K562 (cell line): Measurements from ENCODE around the gene PTPN18. TPM values are rescaled to one million over a fixed set of nuclear protein-coding genes. Genes with fewer than 3 reads are reported as not detected.

Source experiments
- CBFB ChIP-seq: sonication (generic); formaldehyde crosslinking; IDR thresholded peaks from 2 replicates; pipeline ENCODE4 v1.4.0; 2020; ENCODE audit warnings: mild to moderate bottlenecking, missing genetic modification reagents
- CREB1 ChIP-seq, 2 experiments: sonication (generic) in 1 of 2; formaldehyde crosslinking in 1 of 2; IDR thresholded peaks; 2 replicates each; pipeline versions ENCODE4 v1.6.1 to v1.8.0; 2012 to 2022; ENCODE audit warnings: inconsistent platforms in 1 of 2, mild to moderate bottlenecking in 1 of 2, missing genetic modification reagents in 1 of 2, moderate library complexity in 1 of 2
- EP400 ChIP-seq: fragments of 450-650 bp; IDR thresholded peaks from 2 replicates; pipeline ENCODE4 v1.6.1; 2017; ENCODE audit warnings: antibody characterized with exemption, mild to moderate bottlenecking, moderate library complexity
- FOXM1 ChIP-seq, 2 experiments: fragments of 450-650 bp in 1 of 2; sonication (generic) in 1 of 2; formaldehyde crosslinking in 1 of 2; IDR thresholded peaks; 2 replicates each; pipeline versions ENCODE4 v1.6.1 to v1.9.0; 2017 to 2022; ENCODE audit warnings: low read depth in 2 of 2, mild to moderate bottlenecking in 2 of 2, missing genetic modification reagents in 1 of 2, moderate library complexity in 1 of 2
- GATA2 ChIP-seq: sonication (generic); formaldehyde crosslinking; IDR thresholded peaks from 2 replicates; pipeline ENCODE4 v1.4.0; 2020; ENCODE audit warnings: mild to moderate bottlenecking, missing genetic modification reagents
- ILF3 ChIP-seq: fragments of 450-650 bp; IDR thresholded peaks from 2 replicates; pipeline ENCODE4 v1.6.1; 2018; ENCODE audit warnings: antibody characterized with exemption, mild to moderate bottlenecking, moderate library complexity, borderline replicate concordance
- JUNB ChIP-seq: fragments of 450-650 bp; formaldehyde crosslinking; conservative IDR thresholded peaks from 2 replicates; pipeline ENCODE4 v1.4.0; 2020; ENCODE audit warnings: mild to moderate bottlenecking
- MAFF ChIP-seq: IDR thresholded peaks from 2 replicates; pipeline ENCODE4 v1.6.1; 2012; ENCODE audit warnings: low read length, improper control_type of control experiment
- NRF1 ChIP-seq, 2 experiments: fragments of 450-650 bp; IDR thresholded peaks in 1 of 2; conservative IDR thresholded peaks in 1 of 2; 2 replicates each; pipeline ENCODE4 v1.6.1; 2014; ENCODE audit warnings: mild to moderate bottlenecking in 2 of 2
- POLR2G ChIP-seq: fragments of 200-400 bp; formaldehyde crosslinking; IDR thresholded peaks from 2 replicates; pipeline ENCODE4 v1.6.1; 2017; ENCODE audit warnings: low read depth, mild to moderate bottlenecking, antibody characterized with exemption, low read length, moderate library complexity
- RB1 ChIP-seq: fragments of 450-650 bp; IDR thresholded peaks from 2 replicates; pipeline ENCODE4 v1.6.1; 2017; ENCODE audit warnings: low read depth, mild to moderate bottlenecking
- RFX7 ChIP-seq: fragments of 250-450 bp; sonication (Bioruptor Pico); IDR thresholded peaks from 2 replicates; pipeline ENCODE4 v1.5.1; 2021; ENCODE audit warnings: mild to moderate bottlenecking
- TAL1 ChIP-seq: fragments of 450-650 bp; IDR thresholded peaks from 2 replicates; pipeline ENCODE4 v1.6.1; 2016; ENCODE audit warnings: mild to moderate bottlenecking
- TBL1XR1 ChIP-seq, 2 experiments: IDR thresholded peaks; 2 replicates each; pipeline ENCODE4 v1.6.1; 2012; ENCODE audit warnings: improper control_type of control experiment in 2 of 2, low read length in 2 of 2, mild to moderate bottlenecking in 1 of 2
- TBP ChIP-seq: optimal IDR thresholded peaks from 2 replicates; pipeline ENCODE3; 2011; ENCODE audit warnings: low read depth, low read length, improper control_type of control experiment
- ZBTB5 ChIP-seq: fragments of 450-650 bp; IDR thresholded peaks from 2 replicates; pipeline ENCODE4 v1.6.1; 2017; ENCODE audit warnings: antibody characterized with exemption
- ZBTB7A ChIP-seq: IDR thresholded peaks from 2 replicates; pipeline ENCODE4 v1.6.1; 2011; ENCODE audit warnings: low read depth, mild to moderate bottlenecking, low read length, moderate library complexity, borderline replicate concordance; ENCODE audit not compliant: control insufficient read depth
- ZNF239 ChIP-seq: fragments of 250-450 bp; sonication (Bioruptor Pico); IDR thresholded peaks from 2 replicates; pipeline ENCODE4 v1.4.0; 2020; ENCODE audit warnings: mild to moderate bottlenecking
- ZNF707 ChIP-seq: fragments of 250-450 bp; sonication (Bioruptor Pico); conservative IDR thresholded peaks from 2 replicates; pipeline ENCODE4 v1.8.0; 2022; ENCODE audit warnings: inconsistent platforms, mild to moderate bottlenecking, moderate library complexity
- ZNF76 ChIP-seq: fragments of 250-450 bp; sonication (Bioruptor Pico); IDR thresholded peaks from 2 replicates; pipeline ENCODE4 v1.4.0; 2020; ENCODE audit warnings: mild to moderate bottlenecking, moderate library complexity, borderline replicate concordance
- ZNF780A ChIP-seq: fragments of 250-450 bp; sonication (Bioruptor Pico); IDR thresholded peaks from 2 replicates; pipeline ENCODE4 v1.5.0; 2021; ENCODE audit warnings: mild to moderate bottlenecking
- polyA plus RNA-seq, 8 experiments: library from polyadenylated mRNA; depleted of rRNA in 4 of 8; stranded (reverse) in 5 of 8; unstranded in 3 of 8; fragments of >200 nt; fragmentation: Nextera tagmentation in 2 of 8; fragmentation: Illumina TruSeq in 1 of 8; extraction: Ambion mirVana in 2 of 8; extraction: Trizol in 1 of 8; gene quantifications; 2 replicates each; pipeline versions ENCODE4 v1.2.1 to v1.2.3, GENCODE V29; 2011 to 2014; ENCODE audit warnings: inconsistent platforms in 1 of 8, missing spikeins in 1 of 8
- total RNA-seq, 7 experiments: library from RNA; depleted of rRNA in 6 of 7; stranded (reverse); fragments of >200 nt in 6 of 7; fragmentation: Illumina TruSeq in 2 of 7; extraction: Trizol in 2 of 7; gene quantifications; 2 replicates each; pipeline versions ENCODE4 v1.2.1 to v1.2.3, GENCODE V29; 2011 to 2021; ENCODE audit warnings: low replicate concordance in 1 of 7
- TF ChIP-seq, protein P1 (sequence below): sonication (generic); formaldehyde crosslinking; IDR thresholded peaks from 2 replicates; pipeline ENCODE4 v1.8.0; 2023; ENCODE audit warnings: mild to moderate bottlenecking, missing genetic modification reagents
- TF ChIP-seq, protein P2 (sequence below): sonication (generic); formaldehyde crosslinking; IDR thresholded peaks from 2 replicates; pipeline ENCODE4 v1.5.0; 2020; ENCODE audit warnings: missing genetic modification reagents

Gene PTPN18
- total and polyA plus RNA-seq, 9 of the 15 experiments (the other 6 are each of a cell fraction or from before 2014, with no cell fraction given), result 11.6 to 90.7 (median 49.6) TPM

- TF ChIP-seq ZBTB5 (no peak), CREB1 (IDR thresholded peaks at IDR 0.05) (peak; percentile 80), CREB1 (CRISPR knock-in tag; IDR thresholded peaks at IDR 0.05) (peak; percentile 42; the same call in 1 of the 2 replicates), ZNF780A (CRISPR knock-in tag) (no peak), ZBTB7A (peak; percentile 55; the same call in 1 of the 2 replicates), RB1 (no peak), ZNF239 (no peak), CBFB (CRISPR knock-in tag) (no peak), RFX7 (CRISPR knock-in tag) (no peak), MAFF (no peak), TBP (peak; percentile 6), POLR2G (peak; percentile 72), ILF3 (no peak), NRF1 (conservative IDR thresholded peaks at IDR 0.05 in 1 of 2, IDR thresholded peaks at IDR 0.05 in 1 of 2) (peak; percentile 83 to 86), ZNF707 (CRISPR knock-in tag) (no peak), FOXM1 (IDR thresholded peaks at IDR 0.05; ENCODE audit: low read depth) (no peak), FOXM1 (CRISPR knock-in tag; IDR thresholded peaks at IDR 0.05; ENCODE audit: low read depth) (0 out of 2 replicates have a peak, but pooled peaks have one; percentile 39), EP400 (no peak), TAL1 (no peak), GATA2 (CRISPR knock-in tag) (no peak), JUNB (CRISPR knock-in tag) (no peak), TBL1XR1 (IDR thresholded peaks at IDR 0.05; ENCODE audit: low read length in 2 of 2) (no peak), ZNF76 (CRISPR knock-in tag) (no peak)
- TF ChIP-seq, protein P1, sequence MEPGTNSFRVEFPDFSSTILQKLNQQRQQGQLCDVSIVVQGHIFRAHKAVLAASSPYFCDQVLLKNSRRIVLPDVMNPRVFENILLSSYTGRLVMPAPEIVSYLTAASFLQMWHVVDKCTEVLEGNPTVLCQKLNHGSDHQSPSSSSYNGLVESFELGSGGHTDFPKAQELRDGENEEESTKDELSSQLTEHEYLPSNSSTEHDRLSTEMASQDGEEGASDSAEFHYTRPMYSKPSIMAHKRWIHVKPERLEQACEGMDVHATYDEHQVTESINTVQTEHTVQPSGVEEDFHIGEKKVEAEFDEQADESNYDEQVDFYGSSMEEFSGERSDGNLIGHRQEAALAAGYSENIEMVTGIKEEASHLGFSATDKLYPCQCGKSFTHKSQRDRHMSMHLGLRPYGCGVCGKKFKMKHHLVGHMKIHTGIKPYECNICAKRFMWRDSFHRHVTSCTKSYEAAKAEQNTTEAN, result no peak
- TF ChIP-seq, protein P2, sequence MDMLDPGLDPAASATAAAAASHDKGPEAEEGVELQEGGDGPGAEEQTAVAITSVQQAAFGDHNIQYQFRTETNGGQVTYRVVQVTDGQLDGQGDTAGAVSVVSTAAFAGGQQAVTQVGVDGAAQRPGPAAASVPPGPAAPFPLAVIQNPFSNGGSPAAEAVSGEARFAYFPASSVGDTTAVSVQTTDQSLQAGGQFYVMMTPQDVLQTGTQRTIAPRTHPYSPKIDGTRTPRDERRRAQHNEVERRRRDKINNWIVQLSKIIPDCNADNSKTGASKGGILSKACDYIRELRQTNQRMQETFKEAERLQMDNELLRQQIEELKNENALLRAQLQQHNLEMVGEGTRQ (CRISPR knock-in tag), result no peak
Measured at GRCh38 chr2:130391058-130391871, 35.4 kb downstream of the PTPN18 start (continued).
